Osteoblast (primary cell): Measurements from ENCODE around the gene WSCD2. TPM values are rescaled to one million over a fixed set of nuclear protein-coding genes. Genes with fewer than 3 reads are reported as not detected.

ENCODE experiments used
- DNase-seq: peaks from one replicate; pipeline ENCODE4 v3.0.0; 2011; ENCODE audit warnings: low spot score, mixed read lengths; ENCODE audit not compliant: insufficient read length; ENCODE audit errors: missing footprints
- H2AFZ ChIP-seq: 2 replicates; pipeline ENCODE4 v1.6.0; 2011; ENCODE audit warnings: mild to moderate bottlenecking, low read length
- H3K27ac ChIP-seq: 2 replicates; pipeline ENCODE4 v1.5.1; 2011; ENCODE audit warnings: mild to moderate bottlenecking, low read depth, low read length, moderate library complexity
- H3K27me3 ChIP-seq: 2 replicates; pipeline ENCODE4 v1.6.0; 2012; ENCODE audit warnings: mild to moderate bottlenecking, control low read depth, inconsistent platforms, low read length, moderate library complexity; ENCODE audit not compliant: insufficient read depth
- H3K36me3 ChIP-seq: 2 replicates; pipeline ENCODE4 v1.5.1; 2011; ENCODE audit warnings: mild to moderate bottlenecking, low read length, control low read depth, moderate library complexity; ENCODE audit not compliant: insufficient read depth
- H3K4me1 ChIP-seq: 2 replicates; pipeline ENCODE4 v1.5.1; 2011; ENCODE audit warnings: mild to moderate bottlenecking, low read length, control low read depth, moderate library complexity; ENCODE audit not compliant: insufficient read depth
- H3K4me2 ChIP-seq: 2 replicates; pipeline ENCODE4 v1.6.0; 2011; ENCODE audit warnings: mild to moderate bottlenecking, low read length; ENCODE audit not compliant: insufficient read depth
- H3K4me3 ChIP-seq: fragments of 200-600 bp; sonication (generic); 3 replicates; pipeline ENCODE4 v1.5.1; 2012; ENCODE audit warnings: mild to moderate bottlenecking, low read length, inconsistent platforms; ENCODE audit not compliant: insufficient read depth
- H3K79me2 ChIP-seq: 2 replicates; pipeline ENCODE4 v1.6.0; 2012; ENCODE audit warnings: mild to moderate bottlenecking, low read length, control low read depth, inconsistent platforms; ENCODE audit not compliant: insufficient read depth
- H3K9me3 ChIP-seq: 2 replicates; pipeline ENCODE4 v1.5.1; 2011; ENCODE audit warnings: low read depth, low read length, control low read depth
- H4K20me1 ChIP-seq: 2 replicates; pipeline ENCODE4 v1.6.0; 2012; ENCODE audit warnings: mild to moderate bottlenecking, low read length, control low read depth; ENCODE audit not compliant: insufficient read depth
- total RNA-seq: library from RNA; depleted of rRNA; stranded (reverse); fragments of >200 nt; gene quantifications from 2 replicates; pipeline ENCODE4 v1.2.3, GENCODE V29; 2012
- TF ChIP-seq, protein P1 (sequence below): IDR thresholded peaks from 2 replicates; pipeline ENCODE4 v1.5.1; 2011; ENCODE audit warnings: mild to moderate bottlenecking, low read depth, low read length, moderate library complexity; ENCODE audit errors: extremely low read depth

WSCD2 gene
- total RNA-seq, 1 donor: 0.36 TPM

DNA sequence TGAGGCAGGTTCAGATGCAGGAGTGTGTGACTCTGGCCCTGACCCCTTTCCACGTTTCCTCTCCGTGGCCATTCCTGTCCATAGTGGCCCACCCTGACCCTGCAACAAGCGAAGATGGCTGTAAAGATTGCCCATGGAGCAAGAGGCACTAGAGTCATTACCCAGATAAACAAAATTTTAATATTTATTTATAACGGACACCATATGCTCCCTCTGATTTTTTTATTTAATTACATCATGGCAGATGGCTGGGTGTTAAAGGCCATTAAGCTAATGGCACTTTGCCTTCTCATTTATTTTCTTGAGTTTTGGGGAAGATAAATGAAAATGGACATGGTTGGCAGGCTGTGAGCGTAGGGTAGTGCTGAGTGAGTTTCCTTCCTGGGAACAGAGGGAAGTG is 58.7 kb downstream of the WSCD2 start:
- Histone ChIP-seq H3K4me3 (no peak overlapping the region), H3K36me3 (no peaks in the 10 kb centered on the region), H2AFZ (no peak overlapping the region), H3K27me3 (no peaks in the 10 kb centered on the region), H3K27ac (no peak overlapping the region), H4K20me1 (no peaks in the 10 kb centered on the region), H3K79me2 (no peaks in the 10 kb centered on the region), H3K9me3 (no peaks in the 10 kb centered on the region), H3K4me2 (no peak overlapping the region), H3K4me1 (no peaks in the 10 kb centered on the region)
- DNase-seq: no peak
- TF ChIP-seq, protein P1, sequence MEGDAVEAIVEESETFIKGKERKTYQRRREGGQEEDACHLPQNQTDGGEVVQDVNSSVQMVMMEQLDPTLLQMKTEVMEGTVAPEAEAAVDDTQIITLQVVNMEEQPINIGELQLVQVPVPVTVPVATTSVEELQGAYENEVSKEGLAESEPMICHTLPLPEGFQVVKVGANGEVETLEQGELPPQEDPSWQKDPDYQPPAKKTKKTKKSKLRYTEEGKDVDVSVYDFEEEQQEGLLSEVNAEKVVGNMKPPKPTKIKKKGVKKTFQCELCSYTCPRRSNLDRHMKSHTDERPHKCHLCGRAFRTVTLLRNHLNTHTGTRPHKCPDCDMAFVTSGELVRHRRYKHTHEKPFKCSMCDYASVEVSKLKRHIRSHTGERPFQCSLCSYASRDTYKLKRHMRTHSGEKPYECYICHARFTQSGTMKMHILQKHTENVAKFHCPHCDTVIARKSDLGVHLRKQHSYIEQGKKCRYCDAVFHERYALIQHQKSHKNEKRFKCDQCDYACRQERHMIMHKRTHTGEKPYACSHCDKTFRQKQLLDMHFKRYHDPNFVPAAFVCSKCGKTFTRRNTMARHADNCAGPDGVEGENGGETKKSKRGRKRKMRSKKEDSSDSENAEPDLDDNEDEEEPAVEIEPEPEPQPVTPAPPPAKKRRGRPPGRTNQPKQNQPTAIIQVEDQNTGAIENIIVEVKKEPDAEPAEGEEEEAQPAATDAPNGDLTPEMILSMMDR: no peak

DNA sequence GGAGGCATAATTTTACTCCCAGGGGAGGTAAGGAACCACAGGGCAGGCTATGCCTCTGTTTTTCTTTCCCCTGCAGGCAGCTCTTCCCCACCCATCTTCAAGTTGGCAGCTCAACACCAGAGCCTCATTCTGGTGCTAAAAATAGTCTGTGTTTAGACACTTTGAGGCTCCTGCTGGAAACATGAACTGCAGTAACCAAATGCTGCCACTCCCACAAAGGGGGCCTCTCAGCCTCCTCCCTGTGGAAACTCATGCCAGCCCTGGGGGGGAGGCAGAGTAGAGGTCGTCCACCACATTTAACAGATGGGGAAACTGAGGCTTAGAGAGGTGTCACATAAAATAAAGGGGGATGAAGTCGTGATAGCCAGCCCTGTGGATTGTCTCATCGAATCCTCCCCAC is 61.4 kb downstream of the WSCD2 start:
- no peak for DNase-seq
- H3K27ac ChIP-seq: no peak overlapping the region
- TF ChIP-seq, protein P1: no peak
- no peaks in the 10 kb centered on the region for H3K27me3 ChIP-seq
- H3K79me2 ChIP-seq: no peaks in the 10 kb centered on the region
- no peaks in the 10 kb centered on the region for H3K4me1 ChIP-seq
- no peaks in the 10 kb centered on the region for H3K9me3 ChIP-seq
- H2AFZ ChIP-seq: no peak overlapping the region
- no peak overlapping the region for H3K4me3 ChIP-seq
- H3K4me2 ChIP-seq: no peak overlapping the region
- H4K20me1 ChIP-seq: no peaks in the 10 kb centered on the region
- no peaks in the 10 kb centered on the region for H3K36me3 ChIP-seq

DNA sequence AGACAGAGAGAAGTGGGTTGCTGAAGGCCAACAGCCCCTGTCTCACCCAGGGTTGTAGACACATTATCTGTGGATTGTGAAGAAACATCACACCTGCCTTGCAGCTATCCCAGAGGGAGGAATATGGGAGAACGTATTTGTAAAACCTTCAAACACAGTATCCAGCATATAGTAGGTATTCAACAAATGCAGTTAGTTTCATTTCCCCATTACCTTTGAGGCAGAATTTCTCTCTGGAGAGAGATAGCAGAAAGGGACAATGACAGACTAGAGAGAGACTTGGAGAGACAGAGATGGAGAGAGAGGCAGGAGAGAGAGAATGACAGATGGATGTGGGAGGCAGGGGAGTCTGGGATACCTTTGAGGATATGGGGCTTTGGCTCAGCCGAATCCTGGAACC is 62.0 kb downstream of the WSCD2 start:
- Histone ChIP-seq H3K4me1 (no peaks in the 10 kb centered on the region), H4K20me1 (no peaks in the 10 kb centered on the region), H3K9me3 (no peaks in the 10 kb centered on the region), H3K4me2 (no peak overlapping the region), H3K27me3 (no peaks in the 10 kb centered on the region), H3K27ac (no peak overlapping the region), H2AFZ (no peak overlapping the region), H3K4me3 (no peak overlapping the region), H3K36me3 (no peaks in the 10 kb centered on the region), H3K79me2 (no peaks in the 10 kb centered on the region)
- DNase-seq: no peak
- TF ChIP-seq, protein P1: no peak

DNA sequence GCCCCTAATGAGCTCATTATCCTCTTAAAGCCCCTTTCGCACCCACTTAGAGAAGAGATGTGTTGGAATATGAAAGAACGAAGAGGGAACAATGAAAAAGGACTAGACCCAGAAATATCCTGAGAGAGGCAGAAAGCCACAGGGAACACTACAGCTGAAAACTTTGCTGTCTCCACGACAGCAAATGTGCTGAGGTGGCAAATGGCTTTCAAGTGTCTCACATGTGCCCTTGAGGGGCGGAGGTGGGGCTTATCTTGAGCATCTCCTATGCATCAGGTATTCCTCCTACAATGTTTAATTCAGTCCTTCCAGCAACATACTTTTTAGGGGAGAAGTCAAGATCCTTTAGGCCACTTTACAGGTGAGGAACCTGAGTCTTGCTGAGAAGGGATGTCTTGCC is 62.9 kb downstream of the WSCD2 start:
- H3K4me1 ChIP-seq: no peaks in the 10 kb centered on the region
- no peak for DNase-seq
- H3K79me2 ChIP-seq: no peaks in the 10 kb centered on the region
- no peak overlapping the region for H3K4me3 ChIP-seq
- no peaks in the 10 kb centered on the region for H3K9me3 ChIP-seq
- H3K36me3 ChIP-seq: no peaks in the 10 kb centered on the region
- no peak overlapping the region for H3K27ac ChIP-seq
- H3K4me2 ChIP-seq: no peak overlapping the region
- H3K27me3 ChIP-seq: no peaks in the 10 kb centered on the region
- TF ChIP-seq, protein P1: no peak
- no peak overlapping the region for H2AFZ ChIP-seq
- H4K20me1 ChIP-seq: no peaks in the 10 kb centered on the region
